Measurements from ENCODE around the gene RASSF10.

DNA sequence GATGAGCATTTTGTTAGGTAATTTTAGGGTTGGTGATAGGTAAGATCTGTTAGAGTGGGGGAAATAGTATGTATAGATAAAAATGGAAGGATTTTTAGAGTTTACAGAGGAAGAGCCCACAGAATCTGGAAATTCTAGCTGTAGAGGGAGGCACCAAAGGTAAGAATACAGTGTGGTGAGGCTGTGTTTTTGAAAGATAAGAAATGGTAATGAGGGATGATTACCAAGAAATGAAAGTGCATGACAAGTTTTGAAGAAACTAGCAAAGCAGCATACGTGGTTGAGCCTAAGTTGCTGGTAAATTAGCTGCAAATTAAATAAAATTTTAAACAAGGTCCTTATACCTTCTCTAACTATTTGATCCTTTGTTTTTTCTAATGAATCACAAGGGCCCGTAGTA is 14.6 kb upstream of the RASSF10 start:
- TF ChIP-seq, protein P1, sequence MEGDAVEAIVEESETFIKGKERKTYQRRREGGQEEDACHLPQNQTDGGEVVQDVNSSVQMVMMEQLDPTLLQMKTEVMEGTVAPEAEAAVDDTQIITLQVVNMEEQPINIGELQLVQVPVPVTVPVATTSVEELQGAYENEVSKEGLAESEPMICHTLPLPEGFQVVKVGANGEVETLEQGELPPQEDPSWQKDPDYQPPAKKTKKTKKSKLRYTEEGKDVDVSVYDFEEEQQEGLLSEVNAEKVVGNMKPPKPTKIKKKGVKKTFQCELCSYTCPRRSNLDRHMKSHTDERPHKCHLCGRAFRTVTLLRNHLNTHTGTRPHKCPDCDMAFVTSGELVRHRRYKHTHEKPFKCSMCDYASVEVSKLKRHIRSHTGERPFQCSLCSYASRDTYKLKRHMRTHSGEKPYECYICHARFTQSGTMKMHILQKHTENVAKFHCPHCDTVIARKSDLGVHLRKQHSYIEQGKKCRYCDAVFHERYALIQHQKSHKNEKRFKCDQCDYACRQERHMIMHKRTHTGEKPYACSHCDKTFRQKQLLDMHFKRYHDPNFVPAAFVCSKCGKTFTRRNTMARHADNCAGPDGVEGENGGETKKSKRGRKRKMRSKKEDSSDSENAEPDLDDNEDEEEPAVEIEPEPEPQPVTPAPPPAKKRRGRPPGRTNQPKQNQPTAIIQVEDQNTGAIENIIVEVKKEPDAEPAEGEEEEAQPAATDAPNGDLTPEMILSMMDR (IDR thresholded peaks at IDR 0.05; ENCODE audit: low read depth, low read length): no peak
- no peak for TF ChIP-seq EZH2phosphoT487 (IDR thresholded peaks at IDR 0.05; ENCODE audit: low read depth)
